ENCODE data around the gene HYCC1. TPM values are rescaled to one million over a fixed set of nuclear protein-coding genes. Genes with fewer than 3 reads are reported as not detected.
"Not testable (repeated sequence)": the region's sequence is repeated elsewhere in the genome, so short reads cannot be mapped to it uniquely, and the experiment has no call there.

HYCC1 gene
- polyA plus RNA-seq (ENCODE audit: low read depth in 6 of 6): 10 to 100 TPM; 25.1 to 68.2 (median 57.7) TPM

DNA sequence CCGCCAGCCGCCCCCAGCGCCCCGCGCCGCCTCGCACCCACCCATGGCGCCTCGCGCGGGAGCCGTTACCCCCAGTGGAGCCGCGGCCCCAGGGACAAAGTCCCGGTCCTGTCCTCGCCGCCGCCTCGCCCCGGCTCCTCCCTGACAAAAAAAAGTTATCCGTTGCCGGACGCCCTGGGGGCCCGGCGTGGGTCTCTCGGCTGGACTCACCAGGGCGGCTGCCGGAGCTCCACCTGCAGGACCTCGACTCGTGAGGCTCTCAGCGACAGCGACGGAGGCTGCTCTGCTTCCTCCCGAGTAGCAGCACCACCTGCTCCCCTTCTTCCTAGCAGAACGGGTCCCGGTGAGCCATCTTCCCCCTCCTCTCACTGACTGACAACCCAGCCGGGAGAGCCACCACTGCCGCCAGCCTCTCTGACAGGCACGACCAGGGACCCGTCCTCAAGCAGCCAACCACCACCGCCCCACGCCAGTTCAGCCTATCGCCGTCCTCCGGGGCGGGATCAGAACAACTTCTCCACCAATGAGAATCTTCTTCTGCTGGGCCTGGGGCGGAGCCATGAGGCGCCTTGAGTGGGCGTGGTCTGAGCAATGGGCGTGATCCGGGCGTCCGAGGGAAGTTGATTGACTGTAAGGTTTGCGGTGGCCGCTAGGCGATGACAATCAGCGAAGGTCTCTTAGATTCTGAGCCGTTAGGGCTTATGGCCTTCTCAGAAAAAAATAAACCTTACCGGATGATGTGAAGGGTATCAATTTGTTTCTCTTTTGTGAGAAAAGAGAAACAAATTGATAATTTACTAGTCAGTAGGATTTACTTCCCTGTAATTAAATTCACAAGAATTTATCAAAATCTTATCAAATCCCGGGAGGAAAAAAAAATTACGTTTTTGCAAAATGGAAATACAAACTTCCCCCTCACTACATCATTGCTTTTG is at the start of gene HYCC1:
TSS of gene HYCC1 (minus strand) at position 416 of the 935 bp plus-strand sequence. CDS start 23,019 bp downstream, outside the sequence.
- peaks cover 34 to 45% (median 36%) of the 10 kb centered on the region in 3 donors for H3K4me1 Mint-ChIP-seq
- H3K27me3 Mint-ChIP-seq: no peaks in the 10 kb centered on the region
- H3K27ac Mint-ChIP-seq: peak within 1 kb of the TSS in 5 of 6 donors; percentile 92 to 96 (median 95)
- DNase-seq (peak; percentile 100), ATAC-seq (ENCODE audit: low read depth in 2 of 2) (peak; percentile 93 to 94)
- peak within 1 kb of the TSS in 7 of 8 donors; percentile 92 to 100 (median 95) for H3K4me3 Mint-ChIP-seq
- peaks cover 2 to 7% (median 4%) of the 10 kb centered on the region in 7 donors for H3K9me3 Mint-ChIP-seq
- peaks cover 3 to 15% of the 10 kb centered on the region in 2 donors for H3K36me3 Mint-ChIP-seq

- Mint-ChIP-seq H3K27me3 (peaks cover 0 to 5% (median 3%) of the 10 kb centered on the region in 3 donors), H3K9me3 (no peaks in the 10 kb centered on the region), H3K36me3 (no peaks in the 10 kb centered on the region), H3K27ac (no peak overlapping the region), H3K4me3 (no peak overlapping the region), H3K4me1 (no peaks in the 10 kb centered on the region)
- no peak for DNase-seq
- ATAC-seq (ENCODE audit: low read depth in 2 of 2): no peak
Observed at GRCh38 chr7:23062452-23062851, 48.5 kb upstream of the HYCC1 start.

DNA sequence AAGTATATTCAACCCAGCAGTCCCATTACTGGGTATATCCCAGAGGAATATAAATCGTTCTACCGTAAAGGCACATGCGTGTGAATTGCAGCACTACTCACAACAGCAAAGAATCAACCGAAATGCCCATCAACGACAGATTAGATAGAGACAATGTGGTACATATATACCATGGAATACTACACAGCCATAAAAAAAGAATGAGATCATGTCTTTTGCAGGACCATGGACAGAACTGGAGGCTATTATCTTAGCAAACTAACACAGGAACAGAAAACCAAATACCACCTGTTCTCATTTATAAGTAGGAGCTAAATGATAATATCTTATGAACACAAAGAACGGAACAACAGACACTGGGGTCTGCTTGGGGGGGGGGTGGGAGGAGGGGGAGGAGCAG is 47.4 kb upstream of the HYCC1 start:
- Mint-ChIP-seq H3K36me3 (no peaks in the 10 kb centered on the region), H3K27ac (no peak overlapping the region), H3K4me3 (no peak overlapping the region), H3K9me3 (no peaks in the 10 kb centered on the region), H3K27me3 (peaks cover 0 to 5% (median 0%) of the 10 kb centered on the region in 3 donors), H3K4me1 (no peaks in the 10 kb centered on the region)
- ATAC-seq (ENCODE audit: low read depth in 2 of 2) (no peak), DNase-seq (no peak)

- DNase-seq (no peak), ATAC-seq (ENCODE audit: low read depth in 2 of 2) (no peak)
- Mint-ChIP-seq H3K36me3 (no peaks in the 10 kb centered on the region), H3K9me3 (no peaks in the 10 kb centered on the region), H3K4me3 (no peak overlapping the region), H3K27ac (no peak overlapping the region), H3K4me1 (no peaks in the 10 kb centered on the region), H3K27me3 (no peaks in the 10 kb centered on the region)
Observed at GRCh38 chr7:23058408-23059096, 44.6 kb upstream of the HYCC1 start.

GRCh38 chr7:23055582-23056178 is 41.8 kb upstream of the HYCC1 start:
- no peaks in the 10 kb centered on the region for H3K36me3 Mint-ChIP-seq
- DNase-seq: peak; percentile 61
- H3K4me1 Mint-ChIP-seq: peaks cover 4 to 9% (median 5%) of the 10 kb centered on the region in 3 donors
- H3K27ac Mint-ChIP-seq: no peak overlapping the region
- H3K27me3 Mint-ChIP-seq: no peaks in the 10 kb centered on the region
- peak; percentile 87 to 100 for ATAC-seq (ENCODE audit: low read depth in 2 of 2)
- H3K9me3 Mint-ChIP-seq: no peaks in the 10 kb centered on the region
- no peak overlapping the region for H3K4me3 Mint-ChIP-seq

DNA sequence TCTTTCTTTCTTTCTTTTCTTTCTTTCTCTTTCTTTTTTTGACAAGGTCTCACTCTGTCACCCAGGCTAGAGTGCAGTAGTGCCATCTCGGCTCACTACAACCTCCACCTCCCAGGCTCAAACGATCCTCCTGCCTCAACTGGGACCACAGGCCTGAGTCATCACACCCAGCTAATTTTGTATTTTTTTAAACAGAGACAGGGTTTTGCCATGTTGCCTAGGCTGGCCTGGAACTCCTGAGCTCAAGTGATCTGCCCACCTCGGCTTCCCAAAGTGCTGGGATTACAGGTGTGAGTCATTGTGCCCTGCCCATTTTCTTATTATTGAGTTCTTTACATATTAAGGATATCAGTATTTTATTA is 37.2 kb upstream of the HYCC1 start:
- not testable (repeated sequence) for H3K27me3 Mint-ChIP-seq; H3K9me3 Mint-ChIP-seq; H3K36me3 Mint-ChIP-seq; DNase-seq; ATAC-seq (ENCODE audit: low read depth in 2 of 2); H3K4me3 Mint-ChIP-seq
- H3K27ac Mint-ChIP-seq: peak overlapping the region in 3 of 6 donors; percentile 71 to 89 (median 73)
- peaks cover 8 to 14% (median 12%) of the 10 kb centered on the region in 3 donors for H3K4me1 Mint-ChIP-seq

GRCh38 chr7:23046336-23046735 is 32.4 kb upstream of the HYCC1 start:
- not testable (repeated sequence) for ATAC-seq (ENCODE audit: low read depth in 2 of 2); H3K36me3 Mint-ChIP-seq; H3K9me3 Mint-ChIP-seq; H3K4me3 Mint-ChIP-seq; DNase-seq; H3K27ac Mint-ChIP-seq; H3K27me3 Mint-ChIP-seq
- H3K4me1 Mint-ChIP-seq: peaks cover 10 to 14% (median 11%) of the 10 kb centered on the region in 3 donors

DNA sequence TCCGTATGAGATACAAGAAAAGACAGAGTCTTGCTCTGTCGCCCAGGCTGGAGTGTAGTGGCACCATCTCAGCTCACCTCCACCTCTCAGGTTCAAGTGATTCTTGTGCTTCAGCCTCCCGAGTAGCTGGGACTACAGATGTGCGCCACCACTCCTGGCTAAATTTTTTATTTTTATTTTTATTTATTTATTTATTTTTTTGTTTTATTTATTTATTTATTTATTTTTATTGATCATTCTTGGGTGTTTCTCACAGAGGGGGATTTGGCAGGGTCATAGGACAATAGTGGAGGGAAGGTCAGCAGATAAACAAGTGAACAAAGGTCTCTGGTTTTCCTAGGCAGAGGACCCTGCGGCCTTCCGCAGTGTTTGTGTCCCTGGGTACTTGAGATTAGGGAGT is 31.2 kb upstream of the HYCC1 start:
- H3K36me3 Mint-ChIP-seq; ATAC-seq (ENCODE audit: low read depth in 2 of 2): not testable (repeated sequence)

GRCh38 chr7:23044581-23044980 is 30.7 kb upstream of the HYCC1 start:
- H3K27ac Mint-ChIP-seq: no peak overlapping the region
- peaks cover 0 to 3% (median 0%) of the 10 kb centered on the region in 7 donors for H3K9me3 Mint-ChIP-seq
- H3K4me3 Mint-ChIP-seq: no peak overlapping the region
- peaks cover 0 to 5% (median 3%) of the 10 kb centered on the region in 3 donors for H3K4me1 Mint-ChIP-seq
- DNase-seq (no peak), ATAC-seq (ENCODE audit: low read depth in 2 of 2) (no peak)
- no peaks in the 10 kb centered on the region for H3K36me3 Mint-ChIP-seq
- H3K27me3 Mint-ChIP-seq: no peaks in the 10 kb centered on the region

More for the DNA sequence above, 31.2 kb upstream of the HYCC1 start:
- H3K9me3 Mint-ChIP-seq, DNase-seq, H3K27me3 Mint-ChIP-seq, H3K4me1 Mint-ChIP-seq, H3K4me3 Mint-ChIP-seq, H3K27ac Mint-ChIP-seq: not testable (repeated sequence)

DNA sequence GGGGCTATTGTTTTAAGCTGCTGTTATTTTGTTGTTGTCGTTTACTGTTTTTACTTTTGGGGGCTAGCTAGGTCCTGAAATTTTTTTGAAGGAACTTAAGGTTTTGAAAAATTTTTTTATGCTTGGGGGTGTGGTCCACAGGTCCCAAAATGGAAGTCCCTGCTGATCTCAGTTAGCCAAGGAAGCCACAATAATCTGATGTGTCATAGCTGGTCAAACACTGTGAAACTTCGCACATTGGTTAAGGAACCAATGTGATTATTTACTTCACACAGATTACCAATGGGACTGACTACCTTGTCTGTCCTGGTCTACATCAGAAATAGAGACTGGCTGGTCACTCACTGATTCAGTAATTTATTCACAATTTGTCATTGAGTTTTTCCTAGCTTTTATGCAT is 29.5 kb upstream of the HYCC1 start:
- H3K27ac Mint-ChIP-seq: no peak overlapping the region

DNA sequence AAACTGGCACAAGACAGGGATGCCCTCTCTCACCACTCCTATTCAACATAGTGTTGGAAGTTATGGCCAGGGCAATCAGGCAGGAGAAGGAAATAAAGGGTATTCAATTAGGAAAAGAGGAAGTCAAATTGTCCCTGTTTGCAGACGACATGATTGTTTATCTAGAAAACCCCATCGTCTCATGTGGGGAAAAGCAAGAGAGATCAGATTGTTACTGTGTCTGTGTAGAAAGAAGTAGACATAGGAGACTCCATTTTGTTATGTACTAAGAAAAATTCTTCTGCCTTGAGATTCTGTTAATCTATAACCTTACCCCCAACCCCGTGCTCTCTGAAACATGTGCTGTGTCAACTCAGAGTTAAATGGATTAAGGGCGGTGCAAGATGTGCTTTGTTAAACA is 25.7 kb upstream of the HYCC1 start:
- H3K27ac Mint-ChIP-seq; ATAC-seq (ENCODE audit: low read depth in 2 of 2); H3K27me3 Mint-ChIP-seq; H3K4me1 Mint-ChIP-seq; H3K36me3 Mint-ChIP-seq; DNase-seq; H3K4me3 Mint-ChIP-seq; H3K9me3 Mint-ChIP-seq: not testable (repeated sequence)

More for the DNA sequence above, 29.5 kb upstream of the HYCC1 start:
- Mint-ChIP-seq H3K4me3 (no peak overlapping the region), H3K27me3 (no peaks in the 10 kb centered on the region), H3K4me1 (peaks cover 0 to 5% (median 3%) of the 10 kb centered on the region in 3 donors), H3K9me3 (peaks cover 0 to 3% (median 0%) of the 10 kb centered on the region in 7 donors), H3K36me3 (no peaks in the 10 kb centered on the region)
- no peak for DNase-seq
- no peak for ATAC-seq (ENCODE audit: low read depth in 2 of 2)

DNA sequence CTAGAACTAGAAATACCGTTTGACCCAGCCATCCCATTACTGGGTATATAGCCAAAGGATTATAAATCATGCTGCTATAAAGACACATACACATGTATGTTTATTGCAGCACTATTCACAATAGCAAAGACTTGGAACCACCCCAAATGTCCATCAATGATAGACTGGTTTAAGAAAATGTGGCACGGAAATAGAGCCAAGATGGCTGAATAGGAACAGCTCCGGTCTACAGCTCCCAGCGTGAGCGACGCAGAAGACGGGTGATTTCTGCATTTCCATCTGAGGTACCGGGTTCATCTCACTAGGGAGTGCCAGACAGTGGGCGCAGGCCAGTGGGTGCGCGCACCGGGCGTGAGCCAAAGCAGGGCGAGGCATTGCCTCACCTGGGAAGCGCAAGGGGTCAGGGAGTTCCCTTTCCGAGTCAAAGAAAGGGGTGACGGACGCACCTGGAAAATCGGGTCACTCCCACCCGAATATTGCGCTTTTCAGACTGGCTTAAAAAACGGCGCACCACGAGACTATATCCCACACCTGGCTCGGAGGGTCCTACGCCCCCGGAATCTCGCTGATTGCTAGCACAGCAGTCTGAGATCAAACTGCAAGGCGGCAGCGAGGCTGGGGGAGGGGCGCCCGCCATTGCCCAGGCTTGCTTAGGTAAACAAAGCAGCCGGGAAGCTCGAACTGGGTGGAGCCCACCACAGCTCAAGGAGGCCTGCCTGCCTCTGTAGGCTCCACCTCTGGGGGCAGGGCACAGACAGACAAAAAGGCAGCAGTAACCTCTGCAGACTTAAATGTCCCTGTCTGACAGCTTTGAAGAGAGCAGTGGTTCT is 21.8 kb upstream of the HYCC1 start:
- H3K9me3 Mint-ChIP-seq; H3K36me3 Mint-ChIP-seq; H3K4me1 Mint-ChIP-seq; H3K27ac Mint-ChIP-seq; H3K4me3 Mint-ChIP-seq; DNase-seq; ATAC-seq (ENCODE audit: low read depth in 2 of 2): not testable (repeated sequence)
- H3K27me3 Mint-ChIP-seq: peaks cover 0 to 16% (median 3%) of the 10 kb centered on the region in 3 donors

DNA sequence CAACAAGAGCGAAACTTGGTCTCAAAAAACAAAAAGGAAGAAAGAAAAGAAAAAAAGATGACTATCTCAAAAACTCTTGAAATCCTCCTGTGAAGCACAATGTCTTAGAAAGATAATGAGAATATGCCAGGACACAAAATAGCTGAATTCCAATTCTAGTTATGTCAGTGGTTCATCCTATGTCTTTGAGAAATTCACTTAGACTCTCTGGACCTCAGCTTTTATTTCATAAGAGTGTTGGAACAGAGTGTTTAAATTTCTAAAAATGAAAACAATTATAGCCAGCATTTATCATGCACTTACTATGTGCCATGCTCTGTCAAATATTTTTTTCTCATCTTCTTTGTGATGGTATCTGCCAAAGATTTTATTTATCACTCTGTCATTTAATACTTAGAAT is 13.3 kb upstream of the HYCC1 start:
- Mint-ChIP-seq H3K4me3 (no peak overlapping the region), H3K9me3 (peaks cover 0 to 6% (median 0%) of the 10 kb centered on the region in 7 donors), H3K36me3 (peaks cover 0 to 3% of the 10 kb centered on the region in 2 donors), H3K27me3 (no peaks in the 10 kb centered on the region), H3K27ac (peak overlapping the region in 4 of 6 donors; percentile 49 to 81 (median 71)), H3K4me1 (peaks cover 29 to 48% (median 36%) of the 10 kb centered on the region in 3 donors)
- no peak for DNase-seq
- no peak for ATAC-seq (ENCODE audit: low read depth in 2 of 2)

Data from naive B cell (primary cell).